Loucy (cell line): ENCODE measurements around the gene NHSL1.

Experiments used
- CTCF ChIP-seq: fragments of 200-600 bp; sonication (generic); conservative IDR thresholded peaks from 2 replicates; pipeline ENCODE4 v1.5.1; 2014; ENCODE audit warnings: mild to moderate bottlenecking, antibody characterized with exemption, low read length
- EZH2phosphoT487 ChIP-seq: fragments of 200-600 bp; IDR thresholded peaks from 2 replicates; pipeline ENCODE4 v1.6.1; 2018; ENCODE audit warnings: antibody characterized with exemption, mild to moderate bottlenecking, moderate library complexity, borderline replicate concordance

- TF ChIP-seq CTCF (no peak), EZH2phosphoT487 (no peak)
Observed at GRCh38 chr6:138419766-138420165, 79.5 kb downstream of the NHSL1 start.
